ENCODE data around the gene C3orf20.

The C3orf20 gene

DNA sequence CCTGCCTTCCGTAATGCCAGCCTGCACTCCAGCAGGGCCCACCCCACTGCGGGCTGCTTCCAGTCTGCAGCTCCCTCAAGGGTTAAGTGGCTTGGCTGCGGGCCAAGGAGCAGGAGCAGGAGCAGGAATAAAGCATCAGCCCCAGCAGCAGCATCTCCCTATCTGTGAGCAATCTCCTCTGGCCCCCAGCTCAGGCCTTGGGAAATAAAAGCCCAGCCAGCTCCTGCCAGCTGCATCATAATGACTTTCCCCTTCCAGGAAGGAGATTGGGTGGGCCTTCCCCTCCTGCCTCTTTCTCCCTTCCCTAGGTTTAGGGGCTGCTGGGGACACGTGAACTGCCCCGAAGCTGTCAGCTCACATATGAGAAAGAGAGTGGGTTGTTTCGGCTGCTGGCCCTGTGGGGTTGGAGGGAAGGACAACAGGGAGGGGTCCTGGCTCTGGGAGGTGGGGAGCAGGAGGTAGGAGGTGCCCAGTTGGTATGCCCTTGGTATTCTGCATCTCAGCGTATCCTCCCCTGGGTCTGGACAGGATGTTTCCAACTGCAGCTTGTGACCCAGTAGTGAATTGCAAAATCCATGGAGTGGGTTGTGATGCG lies 109.2 kb downstream of the C3orf20 start:
- Histone ChIP-seq H3K4me3 (ENCODE audit: low read depth in 1 of 2, low read length in 2 of 2) (no peak overlapping the region), H3K27me3 (ENCODE audit: control insufficient read depth in 1 of 2, insufficient read depth in 2 of 2, low read length in 2 of 2) (no peaks in the 10 kb centered on the region), H3K27ac (ENCODE audit: low read depth, low read length) (no peak overlapping the region)

DNA sequence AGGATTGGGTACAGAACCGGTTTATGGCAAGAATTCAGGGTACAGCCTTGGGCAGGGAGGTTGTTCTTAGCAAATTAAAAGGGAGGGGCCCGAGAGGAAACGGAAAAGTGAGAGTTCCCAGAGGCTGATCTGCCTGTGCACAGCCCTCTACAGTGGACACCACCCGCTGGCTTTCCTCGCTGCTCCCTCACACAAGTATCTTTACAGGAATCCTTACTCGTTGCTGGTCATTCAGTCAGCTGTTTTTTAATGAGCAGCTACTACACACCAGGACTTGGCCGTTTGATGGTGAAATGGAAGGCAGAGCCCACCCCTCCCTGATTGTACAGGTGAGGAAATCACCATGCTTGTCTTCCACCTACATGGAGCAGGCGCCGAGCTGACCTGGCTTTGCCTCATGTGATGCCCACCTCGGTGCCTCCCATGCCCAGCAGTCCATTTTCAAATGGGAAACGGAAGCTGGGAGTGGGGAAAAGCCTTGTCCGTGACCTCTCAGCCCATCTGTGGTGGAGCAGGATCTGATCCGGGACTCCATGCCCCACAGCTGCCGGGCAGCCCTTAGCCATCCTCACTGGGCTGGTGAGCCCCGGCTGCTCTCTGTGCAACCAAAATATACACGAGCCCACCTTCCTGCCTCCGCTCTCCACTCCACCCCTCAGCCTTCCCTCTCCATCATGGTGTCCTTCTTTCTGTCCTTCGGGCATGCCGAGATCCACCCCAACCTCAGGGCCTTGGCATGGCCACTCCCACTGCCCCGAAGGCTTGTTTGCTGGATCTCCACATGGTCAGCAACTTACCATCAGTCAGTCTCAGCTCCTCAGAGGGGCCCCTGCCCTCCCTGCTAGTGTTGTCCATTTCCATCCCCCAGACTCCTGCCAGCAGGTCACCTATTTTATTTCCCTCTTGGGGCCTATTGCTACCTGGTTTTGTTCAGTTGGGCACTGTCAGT lies 110.5 kb downstream of the C3orf20 start:
- Histone ChIP-seq H3K4me1 (ENCODE audit: insufficient read depth, low read length) (no peaks in the 10 kb centered on the region), H3K9ac (ENCODE audit: low read length) (no peak overlapping the region), H3K9me3 (ENCODE audit: low read length) (no peaks in the 10 kb centered on the region), H3K27me3 (ENCODE audit: control insufficient read depth in 1 of 2, insufficient read depth in 2 of 2, low read length in 2 of 2) (no peaks in the 10 kb centered on the region), H3K4me3 (ENCODE audit: low read depth in 1 of 2, low read length in 2 of 2) (no peak overlapping the region), H3K27ac (ENCODE audit: low read depth, low read length) (no peak overlapping the region), H3K36me3 (ENCODE audit: insufficient read depth, low read length) (no peaks in the 10 kb centered on the region)

More for the DNA sequence above, 109.2 kb downstream of the C3orf20 start:
- Histone ChIP-seq H3K4me1 (ENCODE audit: insufficient read depth, low read length) (no peaks in the 10 kb centered on the region), H3K36me3 (ENCODE audit: insufficient read depth, low read length) (no peaks in the 10 kb centered on the region), H3K9me3 (ENCODE audit: low read length) (no peaks in the 10 kb centered on the region), H3K9ac (ENCODE audit: low read length) (no peak overlapping the region)

DNA sequence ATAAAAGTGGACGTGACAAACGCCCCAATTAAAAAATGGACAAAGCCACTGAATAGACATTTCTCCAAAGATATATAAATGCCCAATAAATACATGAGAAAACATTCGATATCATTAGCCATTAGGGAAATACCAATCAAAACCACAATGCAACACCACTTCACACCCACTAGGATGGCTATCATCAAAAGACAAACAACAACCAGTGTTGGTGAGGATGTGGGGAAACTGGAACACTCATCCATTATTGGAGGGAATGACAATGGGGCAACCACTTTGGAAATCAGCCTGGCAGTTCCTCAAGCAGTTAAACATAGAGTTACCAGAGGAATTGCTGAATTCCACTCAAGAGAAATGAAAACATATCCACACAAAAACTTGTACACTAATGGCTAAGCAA lies 111.4 kb downstream of the C3orf20 start:
- Histone ChIP-seq H3K4me1 (ENCODE audit: insufficient read depth, low read length) (no peaks in the 10 kb centered on the region), H3K27me3 (ENCODE audit: control insufficient read depth in 1 of 2, insufficient read depth in 2 of 2, low read length in 2 of 2) (no peaks in the 10 kb centered on the region), H3K4me3 (ENCODE audit: low read depth in 1 of 2, low read length in 2 of 2) (no peak overlapping the region), H3K9me3 (ENCODE audit: low read length) (no peaks in the 10 kb centered on the region), H3K9ac (ENCODE audit: low read length) (no peak overlapping the region), H3K36me3 (ENCODE audit: insufficient read depth, low read length) (no peaks in the 10 kb centered on the region), H3K27ac (ENCODE audit: low read depth, low read length) (no peak overlapping the region)

DNA sequence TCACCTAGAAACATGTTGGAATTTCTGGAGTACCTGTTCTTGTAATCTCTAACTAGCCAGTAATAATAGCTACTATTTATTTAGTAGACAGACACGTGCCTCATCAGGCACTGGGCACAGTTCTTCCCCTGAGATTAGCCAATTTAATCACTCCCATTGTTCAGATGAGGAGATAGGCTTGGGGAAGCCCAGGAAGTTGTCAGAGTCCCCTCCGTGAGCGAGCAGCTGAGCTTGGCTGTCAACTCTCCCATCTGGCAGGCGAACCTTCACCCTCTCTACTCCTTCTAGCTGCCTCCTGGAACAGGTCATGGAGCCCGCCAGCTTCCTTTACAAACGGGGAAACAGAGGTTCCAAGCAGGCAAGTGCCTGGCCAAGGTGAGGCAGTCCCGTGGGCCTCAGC lies 112.7 kb downstream of the C3orf20 start:
- no peaks in the 10 kb centered on the region for H3K27me3 ChIP-seq (ENCODE audit: control insufficient read depth in 1 of 2, insufficient read depth in 2 of 2, low read length in 2 of 2)
- no peak overlapping the region for H3K9ac ChIP-seq (ENCODE audit: low read length)
- H3K36me3 ChIP-seq (ENCODE audit: insufficient read depth, low read length): no peaks in the 10 kb centered on the region

DNA sequence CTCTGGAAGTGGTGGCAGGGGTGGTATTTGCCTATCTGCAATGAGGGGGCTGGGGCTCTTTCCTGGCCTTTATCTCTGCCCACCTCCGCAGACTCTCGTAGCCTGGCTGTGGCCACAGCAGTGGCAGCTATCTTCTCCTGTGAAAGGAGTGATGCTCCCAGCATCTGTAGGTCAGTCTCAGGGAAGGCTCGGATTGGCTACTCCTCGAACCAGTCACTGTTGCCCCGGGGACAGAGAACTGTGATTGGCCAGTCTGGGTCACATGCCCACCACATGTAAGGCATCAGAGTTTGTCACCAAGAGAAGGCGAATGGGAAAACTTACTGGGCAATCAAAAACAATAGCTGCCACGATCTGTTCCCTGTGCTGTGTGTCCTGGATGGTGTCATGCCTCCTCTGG lies 113.7 kb downstream of the C3orf20 start:
- H3K9me3 ChIP-seq (ENCODE audit: low read length): no peaks in the 10 kb centered on the region
- no peak overlapping the region for H3K27ac ChIP-seq (ENCODE audit: low read depth, low read length)
- no peak overlapping the region for H3K4me3 ChIP-seq (ENCODE audit: low read depth in 1 of 2, low read length in 2 of 2)
- no peak overlapping the region for H3K9ac ChIP-seq (ENCODE audit: low read length)
- H3K4me1 ChIP-seq (ENCODE audit: insufficient read depth, low read length): peaks cover 5% of the 10 kb centered on the region
- H3K36me3 ChIP-seq (ENCODE audit: insufficient read depth, low read length): no peaks in the 10 kb centered on the region
- no peaks in the 10 kb centered on the region for H3K27me3 ChIP-seq (ENCODE audit: control insufficient read depth in 1 of 2, insufficient read depth in 2 of 2, low read length in 2 of 2)

More for the DNA sequence above, 112.7 kb downstream of the C3orf20 start:
- no peaks in the 10 kb centered on the region for H3K4me1 ChIP-seq (ENCODE audit: insufficient read depth, low read length)
- H3K4me3 ChIP-seq (ENCODE audit: low read depth in 1 of 2, low read length in 2 of 2): no peak overlapping the region
- no peaks in the 10 kb centered on the region for H3K9me3 ChIP-seq (ENCODE audit: low read length)
- H3K27ac ChIP-seq (ENCODE audit: low read depth, low read length): no peak overlapping the region

DNA sequence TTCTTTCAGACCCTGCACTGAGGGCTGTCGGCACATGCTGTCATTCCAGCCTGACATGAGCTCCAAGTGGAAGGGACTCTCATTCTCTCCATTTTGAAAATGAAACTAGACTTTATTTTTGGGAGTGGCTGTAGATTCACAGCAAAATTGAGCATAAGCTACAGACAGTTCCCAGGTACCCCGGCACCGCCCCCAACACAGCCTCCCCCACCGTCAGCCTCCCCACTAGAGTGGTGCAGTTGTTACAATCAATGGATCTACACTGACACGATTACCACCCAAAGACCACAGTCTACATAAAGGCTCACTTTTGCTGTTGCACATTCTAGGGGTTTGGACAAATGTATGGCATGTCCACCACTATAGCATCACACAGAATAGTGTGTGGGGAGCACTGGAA lies 114.3 kb downstream of the C3orf20 start:
- Histone ChIP-seq H3K27me3 (ENCODE audit: control insufficient read depth in 1 of 2, insufficient read depth in 2 of 2, low read length in 2 of 2) (no peaks in the 10 kb centered on the region), H3K4me3 (ENCODE audit: low read depth in 1 of 2, low read length in 2 of 2) (no peak overlapping the region), H3K36me3 (ENCODE audit: insufficient read depth, low read length) (no peaks in the 10 kb centered on the region), H3K9ac (ENCODE audit: low read length) (no peak overlapping the region), H3K27ac (ENCODE audit: low read depth, low read length) (no peak overlapping the region), H3K4me1 (ENCODE audit: insufficient read depth, low read length) (peaks cover 5% of the 10 kb centered on the region), H3K9me3 (ENCODE audit: low read length) (no peaks in the 10 kb centered on the region)

DNA sequence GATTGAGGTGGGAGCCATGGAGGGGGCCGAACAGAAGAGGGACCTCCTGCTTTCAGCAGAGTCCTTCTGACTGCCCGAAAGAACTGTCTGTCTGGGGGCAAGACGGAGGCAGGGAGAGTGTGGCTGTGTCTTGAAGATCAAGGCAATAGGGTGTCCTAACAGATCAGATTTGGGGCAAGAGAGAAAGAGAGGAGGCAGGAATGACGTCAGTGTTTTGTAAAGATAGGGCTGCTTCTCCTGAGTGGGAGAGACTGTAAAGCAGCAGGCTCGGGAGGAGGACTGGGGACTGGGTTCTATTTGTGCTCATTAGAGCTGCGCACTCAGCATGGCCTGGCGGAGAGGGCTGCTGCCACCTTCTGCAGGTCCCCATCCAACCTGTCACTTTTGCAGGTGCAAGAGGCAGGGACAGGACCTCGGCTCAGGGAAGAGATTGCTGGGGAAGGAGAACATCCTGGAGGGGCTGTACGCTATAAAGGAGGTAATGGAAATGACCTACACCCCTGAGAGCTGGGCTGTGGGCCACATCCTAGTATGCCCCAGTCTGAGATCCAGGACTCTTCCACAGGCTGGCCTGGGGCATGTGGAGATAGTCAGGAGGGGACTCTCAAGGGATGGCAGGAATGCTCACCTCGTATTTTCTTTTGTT lies 114.8 kb downstream of the C3orf20 start:
- H3K9ac ChIP-seq (ENCODE audit: low read length): no peak overlapping the region
- H3K4me3 ChIP-seq (ENCODE audit: low read depth in 1 of 2, low read length in 2 of 2): no peak overlapping the region
- no peaks in the 10 kb centered on the region for H3K9me3 ChIP-seq (ENCODE audit: low read length)
- H3K27ac ChIP-seq (ENCODE audit: low read depth, low read length): no peak overlapping the region
- no peaks in the 10 kb centered on the region for H3K27me3 ChIP-seq (ENCODE audit: control insufficient read depth in 1 of 2, insufficient read depth in 2 of 2, low read length in 2 of 2)
- no peaks in the 10 kb centered on the region for H3K36me3 ChIP-seq (ENCODE audit: insufficient read depth, low read length)
- H3K4me1 ChIP-seq (ENCODE audit: insufficient read depth, low read length): peaks cover 5% of the 10 kb centered on the region

DNA sequence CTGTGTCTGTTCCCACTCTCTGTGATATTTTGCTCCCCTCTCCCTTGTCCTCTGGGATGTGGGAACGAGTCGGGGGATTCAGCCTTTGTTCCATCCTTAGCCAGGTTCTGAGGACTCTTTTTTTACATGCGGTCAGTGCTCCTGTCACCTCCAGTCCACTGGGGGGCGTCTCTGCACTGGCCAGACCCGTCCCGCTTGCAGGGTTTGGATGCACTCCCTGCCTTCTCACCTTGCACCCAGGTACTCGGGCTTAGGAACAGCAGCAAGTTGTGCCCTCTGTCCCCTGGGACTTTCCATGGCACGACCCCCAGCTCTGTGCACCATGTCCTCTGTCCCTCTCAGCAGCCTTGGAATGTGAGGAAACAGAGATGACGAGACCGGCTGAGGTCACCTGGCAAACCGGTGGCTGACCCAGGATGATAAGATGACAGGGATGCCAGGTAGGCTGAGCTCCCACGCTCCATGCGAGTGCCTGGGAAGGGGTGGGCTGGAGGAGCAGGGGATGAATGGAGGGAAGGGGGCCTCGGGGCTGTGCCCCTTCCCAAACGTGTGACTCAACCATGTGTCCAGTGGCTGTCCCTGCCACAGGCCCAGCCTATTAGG lies 116.5 kb downstream of the C3orf20 start:
- H3K27ac ChIP-seq (ENCODE audit: low read depth, low read length): no peak overlapping the region
- H3K27me3 ChIP-seq (ENCODE audit: control insufficient read depth in 1 of 2, insufficient read depth in 2 of 2, low read length in 2 of 2): no peaks in the 10 kb centered on the region
- H3K9ac ChIP-seq (ENCODE audit: low read length): no peak overlapping the region
- H3K4me1 ChIP-seq (ENCODE audit: insufficient read depth, low read length): peaks cover 5% of the 10 kb centered on the region
- H3K9me3 ChIP-seq (ENCODE audit: low read length): no peaks in the 10 kb centered on the region
- no peak overlapping the region for H3K4me3 ChIP-seq (ENCODE audit: low read depth in 1 of 2, low read length in 2 of 2)
- no peaks in the 10 kb centered on the region for H3K36me3 ChIP-seq (ENCODE audit: insufficient read depth, low read length)

DNA sequence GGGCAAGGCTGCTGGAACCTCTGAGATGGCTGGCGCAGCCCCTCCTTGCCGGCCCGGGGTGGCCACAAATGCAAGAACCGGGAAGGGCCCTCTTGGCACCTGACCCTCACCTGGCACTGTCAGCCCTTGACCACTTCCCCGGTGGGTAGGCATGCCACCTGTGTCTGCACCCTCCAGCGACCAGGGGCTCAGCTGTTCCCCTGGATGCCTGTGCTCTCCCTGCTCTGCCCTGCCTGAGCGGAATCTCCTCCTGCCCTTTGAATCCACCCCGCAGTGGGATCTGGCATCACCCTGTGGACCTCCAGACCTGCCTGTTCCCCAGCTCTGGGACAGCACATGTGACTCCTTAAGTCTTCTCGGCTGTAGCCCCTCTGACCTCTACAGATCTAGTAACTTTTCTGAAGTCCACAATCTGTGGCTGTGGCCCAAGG lies 117.8 kb downstream of the C3orf20 start:
- Histone ChIP-seq H3K4me1 (ENCODE audit: insufficient read depth, low read length) (peaks cover 5% of the 10 kb centered on the region), H3K4me3 (ENCODE audit: low read depth in 1 of 2, low read length in 2 of 2) (no peak overlapping the region), H3K9me3 (ENCODE audit: low read length) (no peaks in the 10 kb centered on the region), H3K27me3 (ENCODE audit: control insufficient read depth in 1 of 2, insufficient read depth in 2 of 2, low read length in 2 of 2) (no peaks in the 10 kb centered on the region), H3K9ac (ENCODE audit: low read length) (no peak overlapping the region), H3K36me3 (ENCODE audit: insufficient read depth, low read length) (no peaks in the 10 kb centered on the region), H3K27ac (ENCODE audit: low read depth, low read length) (peak overlapping the region; percentile 9)

DNA sequence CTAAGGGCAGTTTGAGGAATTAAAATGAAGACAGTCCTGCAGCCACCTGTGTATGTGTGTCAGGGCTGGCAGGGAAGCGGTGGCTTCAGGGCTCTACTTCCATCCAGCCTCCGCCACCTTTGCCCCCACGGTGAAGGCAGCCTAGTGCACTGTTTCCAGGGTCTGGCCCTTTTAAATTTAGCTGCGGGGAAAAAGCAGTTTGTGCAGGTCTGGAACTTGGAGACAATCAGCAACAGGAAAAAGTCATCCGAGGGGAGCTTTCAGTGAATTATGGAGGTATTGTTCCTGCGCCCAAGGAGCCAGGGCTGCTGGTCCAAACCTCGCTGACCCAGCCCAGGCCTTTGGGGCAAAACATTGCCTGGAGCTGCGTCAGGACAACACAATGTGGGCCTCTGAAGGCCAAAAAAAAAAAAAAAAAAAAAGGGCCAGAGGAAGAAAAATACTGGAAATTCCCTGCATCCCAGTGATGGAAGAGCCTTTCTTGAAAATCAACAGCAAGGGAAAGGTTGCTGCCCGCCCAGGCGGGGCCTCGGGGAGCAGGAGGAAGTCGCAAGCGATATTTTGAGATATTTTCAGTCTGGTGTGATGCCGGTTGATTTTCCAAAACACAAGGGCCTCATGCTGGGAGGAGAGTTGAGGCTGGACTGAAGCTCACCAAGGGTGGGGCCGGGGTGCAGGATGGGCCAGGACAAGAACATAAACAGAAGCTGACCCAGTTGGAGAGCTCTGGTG lies 118.4 kb downstream of the C3orf20 start:
- no peaks in the 10 kb centered on the region for H3K9me3 ChIP-seq (ENCODE audit: low read length)
- no peaks in the 10 kb centered on the region for H3K36me3 ChIP-seq (ENCODE audit: insufficient read depth, low read length)
- peaks cover 5% of the 10 kb centered on the region for H3K4me1 ChIP-seq (ENCODE audit: insufficient read depth, low read length)
- H3K27ac ChIP-seq (ENCODE audit: low read depth, low read length): no peak overlapping the region
- no peak overlapping the region for H3K4me3 ChIP-seq (ENCODE audit: low read depth in 1 of 2, low read length in 2 of 2)
- no peaks in the 10 kb centered on the region for H3K27me3 ChIP-seq (ENCODE audit: control insufficient read depth in 1 of 2, insufficient read depth in 2 of 2, low read length in 2 of 2)
- H3K9ac ChIP-seq (ENCODE audit: low read length): no peak overlapping the region

DNA sequence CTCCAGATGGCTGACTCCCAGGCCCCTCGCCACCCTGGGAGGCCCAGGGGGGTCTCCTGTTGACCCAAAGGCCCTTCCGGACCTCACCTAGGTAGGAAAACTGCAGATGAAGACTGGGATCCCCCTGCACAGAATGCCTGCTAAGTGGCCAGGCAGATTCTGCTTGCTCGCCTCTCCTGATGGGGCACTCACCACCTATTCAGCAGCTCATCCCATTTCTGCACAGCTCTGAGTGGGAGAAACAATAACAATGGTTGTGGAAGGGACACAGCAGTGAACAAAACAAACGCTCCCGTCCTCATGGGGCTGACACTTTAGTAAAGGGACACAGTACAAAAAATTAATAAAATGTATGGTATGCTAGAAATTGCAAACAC lies 118.9 kb downstream of the C3orf20 start:
- H3K27ac ChIP-seq (ENCODE audit: low read depth, low read length): no peak overlapping the region
- no peaks in the 10 kb centered on the region for H3K9me3 ChIP-seq (ENCODE audit: low read length)
- no peaks in the 10 kb centered on the region for H3K36me3 ChIP-seq (ENCODE audit: insufficient read depth, low read length)
- H3K9ac ChIP-seq (ENCODE audit: low read length): no peak overlapping the region
- H3K4me3 ChIP-seq (ENCODE audit: low read depth in 1 of 2, low read length in 2 of 2): no peak overlapping the region
- peaks cover 5% of the 10 kb centered on the region for H3K4me1 ChIP-seq (ENCODE audit: insufficient read depth, low read length)
- H3K27me3 ChIP-seq (ENCODE audit: control insufficient read depth in 1 of 2, insufficient read depth in 2 of 2, low read length in 2 of 2): no peaks in the 10 kb centered on the region

Measured in muscle layer of colon (tissue), 2 donors.